ENCODE results near the gene TMUB2. TPM values are rescaled to one million over a fixed set of nuclear protein-coding genes. Genes with fewer than 3 reads are reported as not detected.

Gene TMUB2
- total RNA-seq, 1 experiment from 2014 or later, result 29.6 TPM

DNA sequence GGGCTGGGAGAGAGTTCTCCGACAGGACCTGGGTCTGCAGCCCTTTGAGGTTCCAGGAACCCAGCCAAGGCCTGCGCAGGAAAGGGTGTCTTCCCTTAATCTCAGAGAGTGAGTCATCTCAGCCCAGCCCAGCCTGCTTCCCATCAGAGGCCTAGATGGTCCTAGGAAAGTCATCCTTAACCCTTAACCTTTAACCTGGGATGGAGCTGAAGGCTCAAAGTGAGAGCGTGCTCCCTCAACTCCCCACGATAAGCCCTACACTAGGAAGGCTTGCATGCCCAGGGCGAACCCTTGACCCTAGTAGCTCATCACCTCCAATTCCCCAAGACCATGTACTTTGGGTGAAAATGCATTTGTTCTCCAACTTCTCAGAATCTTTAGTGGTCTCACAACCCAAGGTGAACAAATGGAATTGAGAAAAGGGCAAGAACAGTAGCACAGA lies 17.7 kb downstream of the TMUB2 start:
- Histone ChIP-seq H3K27ac (no peak overlapping the region), H3K4me3 (no peak overlapping the region), H3K27me3 (no peaks in the 10 kb centered on the region), H3K36me3 (peaks cover 21% of the 10 kb centered on the region), H3K4me1 (peaks cover 4% of the 10 kb centered on the region; the same call in 1 of the 2 replicates), H3K9me3 (replicated peaks) (no peaks in the 10 kb centered on the region)
- DNase-seq, result no peak

DNA sequence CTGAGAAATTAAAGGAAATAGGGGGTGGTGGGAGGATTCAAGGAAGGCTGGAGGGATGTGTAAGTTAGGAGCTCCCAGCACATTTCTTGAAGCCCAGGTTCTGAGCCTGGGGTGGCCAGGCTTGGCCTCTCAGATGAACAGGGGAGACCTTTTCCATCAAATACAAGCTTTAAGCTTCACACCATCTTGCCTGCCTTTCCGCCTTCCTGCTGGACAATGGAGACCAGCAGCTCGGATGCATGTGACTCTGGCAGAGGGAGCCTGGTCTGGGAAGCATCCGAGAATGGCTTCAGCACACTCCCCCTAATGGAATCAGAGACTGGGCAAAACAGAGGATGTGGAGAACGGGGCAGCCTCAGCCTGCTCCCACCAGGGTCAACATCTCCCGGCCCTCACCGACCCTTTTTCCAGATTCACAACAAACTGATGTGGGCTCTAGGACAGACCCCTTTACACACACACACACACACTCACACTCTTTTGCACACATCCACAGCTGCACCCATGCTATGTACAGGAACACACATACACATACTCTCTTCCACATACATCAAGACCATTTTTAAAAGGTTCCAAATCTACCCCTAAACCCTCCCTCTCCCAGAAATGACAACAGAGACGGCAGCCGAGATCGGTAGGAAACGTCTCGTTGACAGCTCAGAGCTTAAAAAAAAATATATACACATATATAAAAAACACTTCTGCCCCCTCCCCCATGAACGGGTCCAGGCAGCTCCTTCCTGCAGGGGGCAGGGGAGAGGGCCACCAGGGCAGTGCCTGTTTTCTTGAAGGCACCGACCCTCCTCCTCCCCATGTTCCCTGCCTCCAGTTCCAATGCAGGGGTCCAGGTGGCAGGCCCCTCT lies 19.4 kb downstream of the TMUB2 start:
- Histone ChIP-seq H3K36me3 (peaks cover 35% of the 10 kb centered on the region), H3K27ac (no peak overlapping the region), H3K27me3 (no peaks in the 10 kb centered on the region), H3K4me1 (peaks cover 4% of the 10 kb centered on the region; the same call in 1 of the 2 replicates), H3K9me3 (replicated peaks) (no peaks in the 10 kb centered on the region), H3K4me3 (no peak overlapping the region)
- no peak for DNase-seq

DNA sequence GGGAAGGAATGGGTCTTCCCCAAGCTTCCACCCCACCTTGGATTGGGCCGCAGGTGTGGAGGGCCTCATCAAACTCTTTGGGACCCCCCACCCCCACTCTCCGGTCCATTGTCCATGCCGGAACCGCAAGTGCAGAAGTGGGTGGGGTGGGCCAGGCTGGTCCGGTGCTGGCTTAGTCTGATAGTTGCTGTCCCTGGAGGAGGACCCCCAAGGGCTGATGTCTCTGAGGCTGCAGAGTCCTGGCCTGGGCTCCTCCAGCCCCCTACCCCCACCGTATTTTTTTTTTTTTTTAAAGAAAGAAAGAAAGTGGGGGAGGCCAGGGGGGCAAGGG lies 20.0 kb downstream of the TMUB2 start:
- Histone ChIP-seq H3K4me1 (peaks cover 4% of the 10 kb centered on the region; the same call in 1 of the 2 replicates), H3K4me3 (no peak overlapping the region), H3K27me3 (no peaks in the 10 kb centered on the region), H3K9me3 (replicated peaks) (no peaks in the 10 kb centered on the region), H3K36me3 (peaks cover 40% of the 10 kb centered on the region), H3K27ac (no peak overlapping the region)
- no peak for DNase-seq

DNA sequence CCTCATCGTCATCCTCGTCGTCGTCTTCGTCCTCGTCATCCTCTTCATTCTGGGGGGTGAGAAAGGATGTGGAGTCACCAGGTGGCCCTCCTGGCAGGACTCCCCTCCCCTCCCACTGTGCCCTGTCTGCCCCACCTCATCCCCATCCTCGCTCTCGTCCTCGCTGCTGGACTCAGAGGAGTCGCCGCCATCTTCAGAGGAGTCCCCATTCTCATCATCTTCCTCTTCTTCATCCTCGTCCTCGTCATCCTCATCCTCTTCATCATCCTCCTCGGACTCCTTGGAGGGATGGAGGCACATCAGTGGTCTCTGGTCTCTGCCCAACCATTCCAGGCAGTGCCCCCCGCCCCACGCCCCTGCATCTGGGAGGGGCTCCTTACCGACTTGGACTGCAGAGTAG lies 20.5 kb downstream of the TMUB2 start:
- H3K4me1 ChIP-seq, result peaks cover 4% of the 10 kb centered on the region; the same call in 1 of the 2 replicates
- no peak for DNase-seq
- H3K9me3 ChIP-seq (replicated peaks), result no peaks in the 10 kb centered on the region
- no peaks in the 10 kb centered on the region for H3K27me3 ChIP-seq
- no peak overlapping the region for H3K27ac ChIP-seq
- no peak overlapping the region for H3K4me3 ChIP-seq
- peaks cover 40% of the 10 kb centered on the region for H3K36me3 ChIP-seq

DNA sequence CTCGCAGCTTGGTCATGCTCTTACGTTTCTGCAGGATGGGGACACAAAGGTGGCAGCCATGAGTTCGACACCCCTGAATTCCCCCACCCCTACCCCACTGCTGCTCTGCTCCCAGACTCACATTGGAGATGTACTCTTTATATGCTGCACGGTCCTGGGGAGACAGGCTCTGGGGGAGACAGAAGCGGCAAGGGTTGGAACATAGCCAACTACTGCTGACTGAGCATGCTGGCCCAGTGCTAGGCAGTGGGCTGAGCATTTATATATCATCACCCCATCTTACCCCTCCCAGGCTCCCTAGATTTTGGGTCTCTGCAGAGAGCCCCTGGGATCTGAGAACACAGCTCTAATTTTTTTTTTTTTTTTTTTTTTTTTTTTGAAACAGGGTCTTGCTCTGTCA lies 21.0 kb downstream of the TMUB2 start:
- Histone ChIP-seq H3K4me1 (peaks cover 4% of the 10 kb centered on the region; the same call in 1 of the 2 replicates), H3K27me3 (no peaks in the 10 kb centered on the region), H3K36me3 (peaks cover 40% of the 10 kb centered on the region), H3K27ac (no peak overlapping the region), H3K9me3 (replicated peaks) (no peaks in the 10 kb centered on the region), H3K4me3 (no peak overlapping the region)
- DNase-seq, result no peak

DNA sequence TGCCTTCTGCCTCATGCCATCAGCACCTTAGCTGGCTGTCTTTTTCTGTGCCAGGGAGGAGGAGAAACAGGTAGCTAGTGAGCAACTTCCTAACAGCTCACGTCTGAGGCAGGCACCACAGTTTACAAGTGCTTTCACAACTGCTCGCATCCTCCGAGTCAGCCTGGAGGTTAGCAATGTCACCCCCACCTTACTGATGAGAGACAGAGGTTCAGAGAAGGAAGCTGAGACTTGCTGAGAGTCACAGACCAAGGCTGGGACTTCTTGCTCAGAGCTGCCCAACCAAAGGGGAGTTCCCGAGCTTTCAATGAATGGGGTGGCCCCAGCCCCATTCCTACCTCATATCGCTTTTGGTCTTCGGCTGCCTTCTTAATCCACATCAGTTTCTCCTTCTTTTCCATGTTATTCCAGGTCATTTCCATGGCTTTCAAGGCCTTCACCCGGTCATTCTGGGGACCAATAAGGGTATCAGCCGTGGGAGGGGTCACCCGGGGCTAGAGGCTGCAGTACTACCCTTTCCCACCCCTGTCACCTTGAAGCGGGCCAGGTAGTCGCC lies 23.1 kb downstream of the TMUB2 start:
- DNase-seq, result no peak
- H3K36me3 ChIP-seq, result peaks cover 52% of the 10 kb centered on the region
- no peaks in the 10 kb centered on the region for H3K9me3 ChIP-seq (replicated peaks)
- no peak overlapping the region for H3K27ac ChIP-seq
- H3K4me3 ChIP-seq, result no peak overlapping the region
- no peaks in the 10 kb centered on the region for H3K27me3 ChIP-seq
- H3K4me1 ChIP-seq, result no peaks in the 10 kb centered on the region

DNA sequence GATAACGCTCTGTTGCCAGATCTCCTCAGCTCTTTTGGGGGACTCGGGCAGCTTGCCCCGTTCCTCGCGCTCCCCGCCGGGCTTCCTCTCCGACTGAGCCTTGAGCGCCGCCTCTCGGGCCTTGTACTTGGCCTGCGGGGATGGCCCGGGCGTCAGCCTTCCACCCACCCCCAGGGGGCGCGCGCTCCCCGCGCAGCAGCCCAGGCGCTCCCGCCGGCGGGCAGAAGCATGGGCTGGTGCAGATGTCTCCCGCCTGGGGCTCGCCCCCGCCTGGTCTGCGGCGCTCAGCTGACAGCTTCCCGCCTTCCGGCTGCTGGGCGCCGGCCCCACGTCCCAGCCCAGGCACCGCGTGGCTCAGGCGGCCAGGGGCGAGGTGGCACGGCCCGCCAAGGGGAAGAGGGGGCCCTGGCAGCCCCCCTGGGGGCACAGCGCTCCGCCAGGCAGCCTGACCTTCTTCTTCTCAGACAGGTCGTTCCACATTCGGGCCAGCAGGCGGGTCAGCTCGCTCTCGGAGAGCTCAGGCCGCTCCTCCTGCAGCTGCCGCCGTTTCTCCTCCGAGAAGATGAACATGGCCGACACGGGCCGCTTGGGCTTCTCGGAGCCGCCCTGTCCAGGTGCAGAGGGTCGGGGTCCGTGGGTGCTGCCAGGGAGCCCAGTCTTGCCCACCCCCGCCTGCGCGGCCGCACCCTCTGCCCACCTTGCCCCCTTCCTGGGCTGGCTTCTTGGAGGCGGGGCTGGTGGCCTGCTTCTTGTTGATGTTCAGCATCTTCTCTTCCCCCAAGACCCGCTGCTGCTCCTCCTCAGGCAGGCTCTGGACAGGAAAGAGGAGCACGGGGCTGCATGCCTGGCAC lies 23.8 kb downstream of the TMUB2 start:
- DNase-seq, result no peak
- Histone ChIP-seq H3K27me3 (no peaks in the 10 kb centered on the region), H3K9me3 (replicated peaks) (no peaks in the 10 kb centered on the region), H3K4me3 (no peak overlapping the region), H3K4me1 (no peaks in the 10 kb centered on the region), H3K27ac (no peak overlapping the region), H3K36me3 (peaks cover 59% of the 10 kb centered on the region)

DNA sequence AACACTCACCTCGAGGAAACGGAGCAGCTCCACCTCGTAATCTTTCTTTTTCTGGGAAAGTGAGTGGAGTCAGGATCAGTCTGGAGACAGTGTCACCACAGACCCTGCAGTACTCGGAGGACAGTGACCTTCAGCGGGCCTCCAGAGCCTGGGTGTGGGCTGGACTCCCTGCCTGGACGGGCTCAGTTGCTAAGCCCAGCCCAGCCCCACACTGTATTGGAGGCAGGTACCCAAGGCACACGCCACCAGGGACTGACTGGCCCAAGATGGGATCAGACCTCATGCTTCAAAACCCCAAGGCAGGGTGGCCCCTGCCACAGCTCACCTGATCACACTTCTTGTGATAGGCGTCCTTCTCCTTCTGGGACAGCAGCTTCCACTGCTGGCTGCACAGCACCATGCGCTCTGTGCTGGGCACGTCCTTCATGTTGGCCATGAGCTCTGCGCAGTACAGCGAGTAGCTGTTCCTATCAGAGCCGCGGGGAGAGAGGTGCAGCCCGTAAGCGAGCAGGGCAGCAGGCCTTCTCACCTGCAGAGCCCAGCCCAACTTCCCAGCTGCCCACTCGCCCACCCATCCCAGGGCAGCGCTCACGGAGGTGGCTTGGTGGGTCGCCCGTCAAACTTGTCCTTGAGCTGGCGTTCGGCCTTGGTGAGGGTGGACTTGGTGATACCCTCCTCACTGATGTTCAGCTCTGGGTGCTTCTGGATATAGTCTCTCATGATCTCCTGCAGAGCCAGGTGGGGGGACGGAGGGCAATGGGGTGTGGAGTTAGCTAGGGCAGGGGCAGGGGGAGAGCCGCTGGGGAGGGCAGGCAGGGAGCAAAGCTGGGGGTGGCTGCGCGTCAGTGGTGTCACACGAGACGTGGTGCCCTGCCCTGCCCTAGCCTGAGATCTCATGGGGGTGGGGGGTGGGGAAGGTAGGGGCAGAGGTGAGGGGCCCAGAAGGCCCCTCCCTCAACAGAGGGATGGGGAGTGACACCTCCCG lies 24.8 kb downstream of the TMUB2 start:
- Histone ChIP-seq H3K9me3 (replicated peaks) (no peaks in the 10 kb centered on the region), H3K4me1 (no peaks in the 10 kb centered on the region), H3K4me3 (no peak overlapping the region), H3K36me3 (peaks cover 69% of the 10 kb centered on the region), H3K27me3 (no peaks in the 10 kb centered on the region), H3K27ac (no peak overlapping the region)
- no peak for DNase-seq

DNA sequence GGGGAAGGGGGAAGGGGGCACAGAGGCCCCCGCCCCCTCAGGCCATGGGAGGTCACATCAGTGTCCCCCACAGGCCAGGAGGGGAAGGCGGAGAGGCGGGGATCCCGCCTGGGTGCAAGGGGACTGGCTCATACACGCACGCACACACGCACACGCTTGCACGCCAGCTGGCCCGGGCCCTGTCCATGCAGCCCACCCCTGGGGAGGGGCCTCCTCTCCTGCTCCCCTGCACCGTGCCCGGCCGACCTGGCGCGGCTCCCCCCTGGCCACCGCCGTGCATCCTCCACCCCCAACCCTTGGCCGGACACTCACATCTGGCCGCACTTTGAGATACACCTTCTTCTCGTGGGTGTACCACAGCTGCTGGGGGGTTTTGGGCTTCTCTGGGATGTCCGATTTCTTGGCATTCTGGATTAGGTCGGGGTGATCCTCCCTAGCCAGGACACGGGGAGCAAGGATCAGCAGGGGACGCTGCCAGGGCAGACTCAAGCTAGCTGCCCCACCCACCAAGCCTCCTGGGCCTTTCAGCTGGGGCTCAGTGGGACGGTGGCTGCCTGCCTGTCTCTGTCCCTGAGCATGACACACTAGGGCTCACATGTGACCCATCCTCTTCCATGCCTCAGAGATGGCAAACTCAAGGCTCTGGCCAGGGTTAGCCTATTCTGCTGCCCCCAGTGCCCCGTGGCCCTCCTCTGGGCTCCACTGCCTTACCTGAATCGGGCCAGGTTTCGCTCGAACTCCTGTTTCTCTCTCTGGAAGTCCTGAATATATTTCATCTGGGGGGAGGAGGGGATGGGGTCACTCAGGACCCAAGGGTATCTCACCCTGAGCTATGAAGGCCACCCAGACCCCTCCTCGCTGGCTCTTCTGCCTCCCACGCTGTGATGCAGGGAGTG lies 26.0 kb downstream of the TMUB2 start:
- DNase-seq, result no peak
- Histone ChIP-seq H3K36me3 (peaks cover 64% of the 10 kb centered on the region), H3K4me3 (no peak overlapping the region), H3K27me3 (no peaks in the 10 kb centered on the region), H3K4me1 (peaks cover 3% of the 10 kb centered on the region; the same call in 1 of the 2 replicates), H3K9me3 (replicated peaks) (no peaks in the 10 kb centered on the region), H3K27ac (no peak overlapping the region)

DNA sequence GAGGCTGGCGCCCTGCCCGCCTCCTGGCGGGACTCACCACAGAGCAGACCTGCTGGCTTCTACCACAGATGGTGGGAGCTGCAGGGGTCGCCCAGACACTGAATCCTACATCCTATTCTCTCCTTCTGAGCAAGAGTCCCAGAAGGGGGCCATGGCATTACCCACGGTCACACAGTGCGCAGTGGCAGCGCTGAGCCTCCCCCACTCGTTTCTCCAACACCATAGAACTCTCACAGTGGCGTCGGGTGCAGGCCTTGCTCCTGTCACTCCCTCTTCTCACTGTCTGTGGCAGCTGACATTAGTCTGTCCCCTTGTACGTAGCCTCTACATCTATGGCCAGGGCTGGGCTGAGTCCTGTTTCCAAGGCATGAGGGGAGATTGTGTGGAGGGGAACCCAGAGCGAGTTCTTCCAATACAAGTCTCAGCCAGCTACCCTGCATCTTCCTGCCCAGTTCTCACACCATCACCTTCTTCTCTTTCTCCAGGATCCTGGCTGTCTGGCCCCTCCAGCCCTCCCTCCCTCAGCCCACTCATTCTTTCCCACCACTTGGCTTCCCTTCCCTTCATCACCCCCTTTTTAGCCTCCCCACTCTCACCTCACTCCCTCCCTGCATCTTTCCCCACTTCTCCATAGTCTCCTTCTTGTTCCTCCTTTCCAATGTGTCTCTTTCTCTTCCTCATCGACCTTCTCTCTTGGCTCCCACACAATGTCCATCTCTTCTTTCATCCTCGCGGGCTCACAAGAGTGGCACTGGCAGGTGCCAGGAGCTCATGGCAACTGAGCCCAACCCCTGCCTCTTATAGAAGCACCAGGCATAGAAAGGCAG lies 26.8 kb downstream of the TMUB2 start:
- H3K4me1 ChIP-seq, result peaks cover 6% of the 10 kb centered on the region; the same call in 1 of the 2 replicates
- peaks cover 58% of the 10 kb centered on the region for H3K36me3 ChIP-seq
- no peak for DNase-seq
- H3K9me3 ChIP-seq (replicated peaks), result no peaks in the 10 kb centered on the region
- H3K27me3 ChIP-seq, result no peaks in the 10 kb centered on the region
- no peak overlapping the region for H3K4me3 ChIP-seq
- no peak overlapping the region for H3K27ac ChIP-seq

DNA sequence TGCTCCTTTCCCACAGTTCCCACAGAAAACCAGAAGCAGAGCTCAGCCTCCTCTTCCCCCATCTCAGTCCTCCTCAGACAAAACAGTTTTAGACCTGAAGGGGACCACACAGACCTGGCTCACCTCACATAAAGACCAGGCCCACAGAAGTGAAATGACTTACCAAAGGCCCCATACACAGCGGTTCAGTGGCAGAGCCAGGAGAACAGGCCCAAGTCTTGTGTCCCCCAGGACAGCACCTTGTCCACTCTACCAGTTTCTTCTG lies 27.4 kb downstream of the TMUB2 start:
- no peak overlapping the region for H3K4me3 ChIP-seq
- H3K27ac ChIP-seq, result no peak overlapping the region
- H3K36me3 ChIP-seq, result peaks cover 52% of the 10 kb centered on the region
- DNase-seq, result no peak
- H3K4me1 ChIP-seq, result peaks cover 6% of the 10 kb centered on the region; the same call in 1 of the 2 replicates
- H3K27me3 ChIP-seq, result no peaks in the 10 kb centered on the region
- no peaks in the 10 kb centered on the region for H3K9me3 ChIP-seq (replicated peaks)

DNA sequence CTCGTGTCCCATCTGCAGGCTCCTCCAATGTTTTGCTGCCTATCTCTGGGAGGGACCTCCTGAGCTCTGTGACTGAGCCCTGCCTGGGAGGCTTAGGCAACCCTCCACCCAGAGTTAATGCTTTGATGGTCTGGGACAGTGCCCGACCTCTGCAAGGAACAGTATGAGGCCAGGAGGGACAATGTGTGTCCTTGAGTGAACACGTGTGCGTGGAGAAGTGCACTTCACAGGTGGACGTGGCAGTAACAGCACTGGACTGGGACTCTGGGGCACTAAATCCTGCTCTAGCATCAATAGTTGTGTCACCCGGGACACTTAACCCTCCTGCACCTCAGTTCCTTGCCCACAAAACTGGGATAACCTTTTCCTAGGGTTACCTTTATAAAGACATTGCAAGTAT lies 28.1 kb downstream of the TMUB2 start:
- no peak for DNase-seq
- Histone ChIP-seq H3K4me1 (peaks cover 6% of the 10 kb centered on the region; the same call in 1 of the 2 replicates), H3K9me3 (replicated peaks) (no peaks in the 10 kb centered on the region), H3K27ac (no peak overlapping the region), H3K36me3 (peaks cover 46% of the 10 kb centered on the region), H3K4me3 (no peak overlapping the region), H3K27me3 (no peaks in the 10 kb centered on the region)

DNA sequence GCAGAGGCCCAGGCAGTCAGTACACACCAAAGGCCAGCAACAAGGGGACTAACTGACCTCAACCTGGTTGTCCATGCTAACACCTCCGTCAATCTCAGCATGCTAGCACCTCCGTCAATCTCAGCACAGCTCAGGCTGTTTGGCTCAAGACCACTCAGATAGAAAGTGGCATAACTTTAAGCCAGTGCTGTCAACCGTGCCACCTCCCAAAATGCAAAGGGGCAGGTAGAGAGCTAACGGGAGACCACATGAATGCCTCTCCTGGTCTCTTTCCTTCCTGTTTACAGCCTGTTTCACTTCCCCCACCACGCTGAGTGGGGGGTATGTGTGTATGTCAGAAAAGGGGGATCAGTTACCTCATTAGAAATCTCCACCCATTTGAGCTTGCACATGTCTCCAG lies 29.4 kb downstream of the TMUB2 start:
- peaks cover 6% of the 10 kb centered on the region; the same call in 1 of the 2 replicates for H3K4me1 ChIP-seq
- no peak overlapping the region for H3K4me3 ChIP-seq
- no peak for DNase-seq
- H3K9me3 ChIP-seq (replicated peaks), result no peaks in the 10 kb centered on the region
- no peaks in the 10 kb centered on the region for H3K27me3 ChIP-seq
- no peak overlapping the region for H3K27ac ChIP-seq
- peaks cover 37% of the 10 kb centered on the region for H3K36me3 ChIP-seq
